Endothelial cell of umbilical vein (primary cell): ENCODE measurements around the gene GRK5. TPM values are rescaled to one million over a fixed set of nuclear protein-coding genes. Genes with fewer than 3 reads are reported as not detected.

Experiments used
- BruUV-seq: library from RNA; stranded (reverse); fragments of 400-500 nt; replicated peaks from 2 replicates; lab custom pipeline; 2021; lab: Mats Ljungman, UMichigan
- CTCF ChIA-PET: fragments of 300-600, 350-600 bp; sonication (Branson Sonifier 250); formaldehyde crosslinking; loops from one replicate; lab custom pipeline; 2021; ENCODE audit warnings: antibody characterized with exemption, inconsistent platforms; lab: Charles Lee
- POLR2A ChIA-PET: fragments of 300-600, 350-600 bp; sonication (Branson Sonifier 250); formaldehyde crosslinking; loops from one replicate; lab custom pipeline; 2021; ENCODE audit warnings: antibody characterized with exemption, inconsistent platforms; lab: Charles Lee
- DNase-seq: peaks from one replicate; pipeline ENCODE4 v3.0.0-alpha.2; 2011; ENCODE audit warnings: low read depth, low spot score
- FAIRE-seq: peaks from 2 replicates; lab custom pipeline; 2011; peaks lifted over from hg19 to GRCh38; lab: Jason Lieb, UNC
- H2AFZ ChIP-seq: 2 replicates; pipeline ENCODE4 v1.6.0; 2012; ENCODE audit warnings: low read depth, low read length, control low read depth, inconsistent platforms
- H3K27ac ChIP-seq: 2 replicates; pipeline ENCODE4 v1.5.1; 2011; ENCODE audit warnings: low read depth, mild to moderate bottlenecking, control low read depth, low read length, moderate library complexity; ENCODE audit not compliant: insufficient read depth
- H3K27me3 ChIP-seq, 2 experiments: 2 replicates each; pipeline versions ENCODE4 v1.6.0 to v1.6.1; 2011; ENCODE audit warnings: low read length in 2 of 2, mixed read lengths in 1 of 2; ENCODE audit not compliant: control insufficient read depth in 2 of 2, insufficient read depth in 2 of 2
- H3K36me3 ChIP-seq, 2 experiments: 2 replicates in 1 of 2; 3 replicates in 1 of 2; pipeline ENCODE4 v1.5.1; 2011; ENCODE audit warnings: low read length in 2 of 2, mild to moderate bottlenecking in 1 of 2, moderate library complexity in 1 of 2; ENCODE audit not compliant: control insufficient read depth in 2 of 2, insufficient read depth in 2 of 2; ENCODE audit errors: extremely low read depth in 1 of 2
- H3K4me1 ChIP-seq: 3 replicates; pipeline ENCODE4 v1.5.1; 2011; ENCODE audit warnings: mild to moderate bottlenecking, low read length; ENCODE audit not compliant: control insufficient read depth, insufficient read depth; ENCODE audit errors: extremely low read depth
- H3K4me2 ChIP-seq: 2 replicates; pipeline ENCODE4 v1.6.1; 2011; ENCODE audit warnings: low read length, control low read depth, mixed read lengths; ENCODE audit not compliant: insufficient read depth
- H3K4me3 ChIP-seq, 3 experiments: fragments of 200-600 bp in 1 of 3; sonication (generic), shearing (Covaris generic) in 1 of 3; replicated peaks in 1 of 3; 2 replicates each; pipeline ENCODE4 v1.5.1; 2011 to 2016; ENCODE audit warnings: control low read depth in 3 of 3, low read length in 3 of 3, mild to moderate bottlenecking in 2 of 3, inconsistent platforms in 1 of 3, low read depth in 1 of 3, moderate library complexity in 1 of 3; ENCODE audit not compliant: insufficient read depth in 1 of 3
- H3K79me2 ChIP-seq: 2 replicates; pipeline ENCODE4 v1.6.0; 2012; ENCODE audit warnings: low read length, inconsistent platforms; ENCODE audit not compliant: control insufficient read depth, insufficient read depth
- H3K9ac ChIP-seq: replicated peaks from 2 replicates; pipeline ENCODE3; 2011; ENCODE audit warnings: low read length, control low read depth; ENCODE audit not compliant: insufficient read depth; ENCODE audit errors: extremely low read depth
- H3K9me1 ChIP-seq: replicated peaks from 3 replicates; pipeline ENCODE4 v1.6.0; 2011; ENCODE audit warnings: mild to moderate bottlenecking, low read length; ENCODE audit not compliant: control insufficient read depth, insufficient read depth; ENCODE audit errors: extremely low read depth
- H3K9me3 ChIP-seq: replicated peaks from 2 replicates; pipeline ENCODE4 v1.5.1; 2012; ENCODE audit warnings: low read length, inconsistent platforms; ENCODE audit not compliant: control insufficient read depth, insufficient read depth
- H4K20me1 ChIP-seq: replicated peaks from 2 replicates; pipeline ENCODE3; 2011; ENCODE audit warnings: mild to moderate bottlenecking, low read length; ENCODE audit not compliant: control insufficient read depth, insufficient read depth; ENCODE audit errors: extremely low read depth
- EZH2 ChIP-seq: IDR thresholded peaks from 2 replicates; pipeline ENCODE4 v1.6.1; 2012; ENCODE audit warnings: borderline replicate concordance, low read depth, mild to moderate bottlenecking, moderate library complexity, low read length, inconsistent platforms; ENCODE audit not compliant: severe bottlenecking
- FOS ChIP-seq: IDR thresholded peaks from 2 replicates; pipeline ENCODE4 v1.6.1; 2011; ENCODE audit warnings: mild to moderate bottlenecking, low read length, moderate library complexity, borderline replicate concordance; ENCODE audit not compliant: insufficient read depth
- GATA2 ChIP-seq: IDR thresholded peaks from 2 replicates; pipeline ENCODE4 v1.7.0; 2011; ENCODE audit warnings: low read depth, mild to moderate bottlenecking, moderate library complexity, mixed read lengths, low read length; ENCODE audit not compliant: insufficient read length, insufficient read depth
- JUN ChIP-seq: IDR thresholded peaks from 2 replicates; pipeline ENCODE4 v1.6.1; 2011; ENCODE audit warnings: borderline replicate concordance, low read depth; ENCODE audit not compliant: insufficient read length, insufficient read depth
- MYC ChIP-seq: IDR thresholded peaks from one replicate; pipeline ENCODE4 v1.6.1; 2011; ENCODE audit warnings: mild to moderate bottlenecking, low read depth, low read length
- POLR2A ChIP-seq: IDR thresholded peaks from 2 replicates; pipeline ENCODE4 v1.6.1; 2012; ENCODE audit warnings: low read depth, mild to moderate bottlenecking, control low read depth, low read length
- POLR2AphosphoS5 ChIP-seq: IDR thresholded peaks from 2 replicates; pipeline ENCODE4 v1.6.1; 2012; ENCODE audit warnings: low read depth, mild to moderate bottlenecking, control low read depth, low read length, moderate library complexity; ENCODE audit not compliant: insufficient read depth
- dilution Hi-C: fragments of 300-500 bp; cut with MboI; formaldehyde crosslinking; loops from one replicate; pipeline ENCODE4 v1.15.0; 2019; ENCODE audit warnings: low sequenced_read_pairs; ENCODE audit not compliant: extremely low pct_ligation_motif_present
- intact Hi-C: fragments of 100-400 bp; cut with micrococcal nuclease; formaldehyde crosslinking; loops from one replicate; pipeline ENCODE4 v1.10.0; 2022
- polyA plus RNA-seq, 4 experiments: library from polyadenylated mRNA; depleted of rRNA in 3 of 4; stranded (reverse) in 3 of 4; unstranded in 1 of 4; fragments of >200 nt; gene quantifications; 2 replicates each; pipeline versions ENCODE4 v1.2.1 to v1.2.3, GENCODE V29; 2011 to 2012; ENCODE audit warnings: missing spikeins in 1 of 4
- total RNA-seq: library from RNA; stranded (reverse); gene quantifications from 2 replicates; pipeline ENCODE4 v1.2.3, GENCODE V29; 2021
- TF ChIP-seq, protein P1 (sequence below), 2 donors: IDR thresholded peaks; 1 replicate in 1 of 2; 2 replicates in 1 of 2; pipeline ENCODE4 v1.5.1; 2011; ENCODE audit warnings: low read length in 2 of 2, mild to moderate bottlenecking in 2 of 2, moderate library complexity in 2 of 2, control low read depth in 1 of 2, inconsistent platforms in 1 of 2, low read depth in 1 of 2; ENCODE audit not compliant: insufficient read depth in 1 of 2; ENCODE audit errors: extremely low read depth in 1 of 2
- TF ChIP-seq, protein P2 (sequence below): IDR thresholded peaks from 2 replicates; pipeline ENCODE4 v1.6.1; 2011; ENCODE audit not compliant: insufficient read depth, insufficient read length

The GRK5 gene
- total and polyA plus RNA-seq, 2 donors (not counting 3 experiments of a cell fraction or from before 2014, with no cell fraction given) = 13.1 to 29.5 TPM

DNA sequence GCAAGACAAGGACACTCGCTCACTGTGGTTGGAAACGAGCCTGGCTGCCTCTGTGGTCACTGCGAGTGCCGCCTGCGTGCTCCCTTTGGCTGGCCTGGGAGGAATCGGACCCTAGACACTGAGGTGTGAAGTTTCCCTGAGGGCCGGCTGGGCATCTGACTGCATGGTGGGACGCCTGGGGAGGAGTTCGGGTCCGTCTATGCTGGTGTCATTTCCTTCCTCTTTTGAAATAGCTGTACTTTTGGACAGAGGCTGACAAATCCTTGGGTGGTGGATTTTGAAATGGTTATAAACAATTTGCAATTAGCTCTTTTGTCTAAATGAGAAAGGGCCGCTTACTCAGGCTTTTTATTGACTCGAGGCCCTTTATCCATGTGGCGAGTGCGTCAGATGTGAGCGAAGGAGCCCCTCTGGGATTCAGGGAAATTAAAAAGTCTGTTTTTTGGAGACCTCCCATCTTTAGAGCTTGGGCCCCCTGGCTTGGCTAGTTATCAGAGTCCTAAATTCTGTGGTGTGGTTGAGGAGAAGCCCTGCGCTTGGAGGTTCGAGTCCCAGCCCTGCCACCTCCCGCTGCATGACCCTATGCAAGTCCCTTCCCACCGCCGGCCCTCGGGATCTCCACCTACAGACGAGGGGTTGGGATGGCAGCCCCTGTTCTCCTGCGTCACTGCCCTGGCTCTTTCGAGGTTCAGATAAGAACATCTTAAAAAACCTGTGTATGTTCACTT is 188.1 kb downstream of the GRK5 start:
- CTCF ChIA-PET = interaction anchor here (1.0 to 1.6 kb wide), 4 partner anchors 13 to 56 kb away, joined by 3 to 5 read pairs (median 4); no protein-coding TSS in a partner anchor
- peak; percentile 83 for FAIRE-seq
- H3K4me1 ChIP-seq = peaks cover 8% of the 10 kb centered on the region
- BruUV-seq = no TSS peak
- H3K9me1 ChIP-seq = no peaks in the 10 kb centered on the region
- intact Hi-C loops = no loop called here
- no peak overlapping the region for H2AFZ ChIP-seq
- no peak overlapping the region for H3K9ac ChIP-seq
- H4K20me1 ChIP-seq = no peaks in the 10 kb centered on the region
- no peak overlapping the region for H3K4me3 ChIP-seq
- H3K36me3 ChIP-seq = peaks cover 0 to 7% of the 10 kb centered on the region in 2 experiments
- no peak for TF ChIP-seq GATA2
- DNase-seq = peak; percentile 35
- no peaks in the 10 kb centered on the region for H3K9me3 ChIP-seq
- H3K4me2 ChIP-seq = no peak overlapping the region
- H3K27me3 ChIP-seq = no peaks in the 10 kb centered on the region
- no peaks in the 10 kb centered on the region for H3K79me2 ChIP-seq
- dilution Hi-C loops = no loop called here
- no peak overlapping the region for H3K27ac ChIP-seq
- POLR2A ChIA-PET = no interaction called here

DNA sequence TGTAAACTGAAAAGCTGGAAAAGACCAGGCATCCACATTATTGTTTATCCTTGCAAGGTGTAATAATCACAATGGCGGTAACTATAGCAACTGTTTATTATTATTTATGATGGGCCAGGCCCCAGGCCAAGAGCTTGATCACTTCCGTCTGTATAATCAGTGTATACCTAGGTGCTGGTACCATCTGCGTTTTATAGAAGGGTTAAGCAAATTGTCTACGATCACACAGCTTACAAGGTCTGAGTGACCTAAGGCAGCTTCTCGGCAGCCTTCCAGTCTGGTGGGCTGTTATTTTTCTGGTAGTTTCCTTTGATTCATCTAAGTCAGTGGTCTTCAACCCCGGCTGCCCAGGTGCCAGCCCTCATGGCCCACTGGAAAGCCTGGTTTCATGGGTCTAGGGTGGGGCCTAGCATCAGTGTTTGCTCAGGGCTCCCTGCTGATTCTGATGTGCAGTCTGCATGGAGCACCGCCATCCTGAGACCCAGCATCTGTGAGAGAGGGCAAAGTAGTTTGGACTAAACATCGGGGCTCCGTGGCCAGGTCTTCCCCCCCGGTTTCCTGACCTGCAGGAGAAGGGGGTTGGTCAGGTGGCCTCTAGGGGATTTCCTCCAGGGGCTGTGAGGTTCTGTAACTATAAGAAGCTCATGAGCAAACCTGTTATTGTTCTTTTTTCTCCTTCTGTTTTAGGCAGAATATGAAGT is 188.8 kb downstream of the GRK5 start:
- intact Hi-C loops = no loop called here
- DNase-seq (no peak), FAIRE-seq (no peak)
- ChIA-PET CTCF (interaction anchor here (1.0 to 1.6 kb wide), 4 partner anchors 14 to 57 kb away, joined by 3 to 5 read pairs (median 4); no protein-coding TSS in a partner anchor), POLR2A (no interaction called here)
- Histone ChIP-seq H3K4me1 (peaks cover 10% of the 10 kb centered on the region), H3K4me2 (no peak overlapping the region), H3K36me3 (peaks cover 0 to 7% of the 10 kb centered on the region in 2 experiments), H3K9me3 (no peaks in the 10 kb centered on the region), H4K20me1 (no peaks in the 10 kb centered on the region), H3K27ac (no peak overlapping the region), H3K4me3 (no peak overlapping the region), H3K27me3 (no peaks in the 10 kb centered on the region), H3K9ac (no peak overlapping the region), H3K79me2 (no peaks in the 10 kb centered on the region), H2AFZ (no peak overlapping the region), H3K9me1 (no peaks in the 10 kb centered on the region)
- BruUV-seq = no TSS peak
- dilution Hi-C loops = no loop called here
- TF ChIP-seq MYC = no peak
- TF ChIP-seq, protein P1, sequence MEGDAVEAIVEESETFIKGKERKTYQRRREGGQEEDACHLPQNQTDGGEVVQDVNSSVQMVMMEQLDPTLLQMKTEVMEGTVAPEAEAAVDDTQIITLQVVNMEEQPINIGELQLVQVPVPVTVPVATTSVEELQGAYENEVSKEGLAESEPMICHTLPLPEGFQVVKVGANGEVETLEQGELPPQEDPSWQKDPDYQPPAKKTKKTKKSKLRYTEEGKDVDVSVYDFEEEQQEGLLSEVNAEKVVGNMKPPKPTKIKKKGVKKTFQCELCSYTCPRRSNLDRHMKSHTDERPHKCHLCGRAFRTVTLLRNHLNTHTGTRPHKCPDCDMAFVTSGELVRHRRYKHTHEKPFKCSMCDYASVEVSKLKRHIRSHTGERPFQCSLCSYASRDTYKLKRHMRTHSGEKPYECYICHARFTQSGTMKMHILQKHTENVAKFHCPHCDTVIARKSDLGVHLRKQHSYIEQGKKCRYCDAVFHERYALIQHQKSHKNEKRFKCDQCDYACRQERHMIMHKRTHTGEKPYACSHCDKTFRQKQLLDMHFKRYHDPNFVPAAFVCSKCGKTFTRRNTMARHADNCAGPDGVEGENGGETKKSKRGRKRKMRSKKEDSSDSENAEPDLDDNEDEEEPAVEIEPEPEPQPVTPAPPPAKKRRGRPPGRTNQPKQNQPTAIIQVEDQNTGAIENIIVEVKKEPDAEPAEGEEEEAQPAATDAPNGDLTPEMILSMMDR (IDR thresholded peaks at IDR 0.05; ENCODE audit: extremely low read depth in 1 of 2, insufficient read depth in 1 of 2, low read depth in 1 of 2, low read length in 2 of 2) = no peak
- TF ChIP-seq EZH2 = no peak
- TF ChIP-seq POLR2A = no peak
- no peak for TF ChIP-seq FOS
- TF ChIP-seq, protein P2, sequence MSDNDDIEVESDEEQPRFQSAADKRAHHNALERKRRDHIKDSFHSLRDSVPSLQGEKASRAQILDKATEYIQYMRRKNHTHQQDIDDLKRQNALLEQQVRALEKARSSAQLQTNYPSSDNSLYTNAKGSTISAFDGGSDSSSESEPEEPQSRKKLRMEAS = no peak
- TF ChIP-seq JUN = no peak
- no peak for TF ChIP-seq GATA2
- no peak for TF ChIP-seq POLR2AphosphoS5
